Loucy (cell line): Measurements from ENCODE around the gene RBM23.
A peak's percentile ranks its signal among the peaks of the same experiment; 100 is the strongest.
"Not testable (repeated sequence)": the region's sequence is repeated elsewhere in the genome, so short reads cannot be mapped to it uniquely, and the experiment has no call there.

Experiments
- H2AFZ ChIP-seq: fragments of 200-600 bp; sonication (generic); 2 replicates; pipeline ENCODE4 v1.6.0; 2016; ENCODE audit warnings: antibody characterized with exemption, mild to moderate bottlenecking, low read length, moderate library complexity
- H3F3A ChIP-seq: fragments of 200-600 bp; 2 replicates; pipeline ENCODE4 v1.6.0; 2016; ENCODE audit warnings: antibody characterized with exemption, low read depth, mild to moderate bottlenecking
- H3K27me3 ChIP-seq: fragments of 200-600 bp; sonication (generic); 2 replicates; pipeline ENCODE4 v1.6.1; 2014; ENCODE audit warnings: low read length, mild to moderate bottlenecking; ENCODE audit not compliant: insufficient read depth, poor library complexity, severe bottlenecking
- H3K36me3 ChIP-seq: fragments of 200-600 bp; sonication (generic); 2 replicates; pipeline ENCODE4 v1.6.1; 2016; ENCODE audit warnings: low read length; ENCODE audit not compliant: insufficient read depth
- H3K4me1 ChIP-seq: fragments of 200-600 bp; sonication (generic); 2 replicates; pipeline ENCODE4 v1.5.1; 2014; ENCODE audit warnings: low read length, mild to moderate bottlenecking; ENCODE audit not compliant: insufficient read depth, poor library complexity, severe bottlenecking
- H3K4me2 ChIP-seq: fragments of 200-600 bp; sonication (generic); 2 replicates; pipeline ENCODE4 v1.6.0; 2014; ENCODE audit warnings: antibody characterized with exemption, low read length, low read depth, mild to moderate bottlenecking; ENCODE audit not compliant: poor library complexity, severe bottlenecking
- H3K4me3 ChIP-seq: fragments of 200-600 bp; sonication (generic); 2 replicates; pipeline ENCODE4 v1.5.1; 2014; ENCODE audit warnings: low read length, mild to moderate bottlenecking, mixed read lengths; ENCODE audit not compliant: poor library complexity, severe bottlenecking
- H3K79me2 ChIP-seq: fragments of 200-600 bp; sonication (generic); 2 replicates; pipeline ENCODE4 v1.6.1; 2014; ENCODE audit warnings: low read length; ENCODE audit not compliant: insufficient read depth
- H3K9ac ChIP-seq: fragments of 200-600 bp; sonication (generic); 2 replicates; pipeline ENCODE4 v1.6.0; 2014; ENCODE audit warnings: mild to moderate bottlenecking, low read depth, low read length, moderate library complexity; ENCODE audit not compliant: poor library complexity, severe bottlenecking
- H3K9me2 ChIP-seq: fragments of 200-600 bp; sonication (generic); replicated peaks from 2 replicates; pipeline ENCODE4 v1.6.1; 2016; ENCODE audit warnings: low read depth, low read length, mixed read lengths
- H3K9me3 ChIP-seq: fragments of 200-600 bp; sonication (generic); 2 replicates; pipeline ENCODE4 v1.6.1; 2014; ENCODE audit warnings: mild to moderate bottlenecking, antibody characterized with exemption, low read length, low read depth; ENCODE audit not compliant: insufficient read depth
- H4K20me1 ChIP-seq: fragments of 200-600 bp; sonication (generic); 2 replicates; pipeline ENCODE4 v1.6.0; 2014; ENCODE audit warnings: antibody characterized with exemption, low read length, mild to moderate bottlenecking; ENCODE audit not compliant: insufficient read depth, poor library complexity, severe bottlenecking
- EZH2phosphoT487 ChIP-seq: fragments of 200-600 bp; IDR thresholded peaks from 2 replicates; pipeline ENCODE4 v1.6.1; 2018; ENCODE audit warnings: antibody characterized with exemption, mild to moderate bottlenecking, moderate library complexity, borderline replicate concordance
- TF ChIP-seq, protein P1 (sequence below): fragments of 200-600 bp; sonication (generic); conservative IDR thresholded peaks from 2 replicates; pipeline ENCODE4 v1.5.1; 2014; ENCODE audit warnings: mild to moderate bottlenecking, antibody characterized with exemption, low read length

RBM23 gene

DNA sequence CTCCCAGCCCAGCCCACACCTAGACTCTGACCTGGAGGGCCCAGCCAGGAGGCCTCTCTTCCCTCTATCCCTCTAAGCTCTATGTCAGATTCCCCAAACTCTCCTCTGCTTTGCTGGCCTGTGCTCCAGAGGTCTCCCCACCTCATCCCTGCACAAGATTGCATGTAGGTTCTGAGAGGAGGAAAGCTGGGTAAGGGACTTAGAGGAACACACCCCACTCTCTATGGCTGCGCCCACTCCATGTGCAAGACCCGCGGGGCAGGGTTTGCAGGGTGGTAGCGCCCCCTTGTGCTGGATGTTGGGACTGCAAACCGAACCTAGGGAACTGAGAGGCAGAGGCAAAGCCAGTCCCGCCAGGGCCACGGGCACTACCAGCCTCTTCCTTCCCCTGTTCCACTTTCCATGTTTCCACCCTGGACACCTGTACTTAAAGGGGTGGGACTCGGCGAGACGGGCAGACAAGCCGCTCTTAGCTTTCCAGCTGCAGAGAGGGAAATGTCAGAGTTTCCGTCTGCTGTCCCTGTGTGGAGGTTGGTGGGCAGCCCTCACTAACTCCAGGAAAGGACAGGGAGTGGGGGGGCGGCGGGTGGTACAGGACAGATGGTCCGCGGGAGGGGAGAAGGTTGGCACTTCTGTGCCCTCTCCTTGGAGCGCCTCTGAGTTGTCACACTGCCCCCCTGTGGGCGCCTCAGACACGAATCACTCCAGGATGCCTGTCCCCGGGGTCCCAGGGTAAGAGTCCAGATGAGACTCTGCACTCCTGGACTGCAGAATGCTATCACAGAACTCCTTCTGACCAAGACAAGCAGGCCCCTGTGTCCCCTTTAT lies 65.8 kb downstream of the RBM23 start:
- no peaks in the 10 kb centered on the region for H4K20me1 ChIP-seq
- peak overlapping the region; percentile 95 for H2AFZ ChIP-seq
- no peaks in the 10 kb centered on the region for H3K9me2 ChIP-seq
- peak overlapping the region; percentile 97 for H3K4me2 ChIP-seq
- H3F3A ChIP-seq, result no peaks in the 10 kb centered on the region
- H3K4me1 ChIP-seq, result peaks cover 15% of the 10 kb centered on the region
- no peaks in the 10 kb centered on the region for H3K9me3 ChIP-seq
- TF ChIP-seq, protein P1, sequence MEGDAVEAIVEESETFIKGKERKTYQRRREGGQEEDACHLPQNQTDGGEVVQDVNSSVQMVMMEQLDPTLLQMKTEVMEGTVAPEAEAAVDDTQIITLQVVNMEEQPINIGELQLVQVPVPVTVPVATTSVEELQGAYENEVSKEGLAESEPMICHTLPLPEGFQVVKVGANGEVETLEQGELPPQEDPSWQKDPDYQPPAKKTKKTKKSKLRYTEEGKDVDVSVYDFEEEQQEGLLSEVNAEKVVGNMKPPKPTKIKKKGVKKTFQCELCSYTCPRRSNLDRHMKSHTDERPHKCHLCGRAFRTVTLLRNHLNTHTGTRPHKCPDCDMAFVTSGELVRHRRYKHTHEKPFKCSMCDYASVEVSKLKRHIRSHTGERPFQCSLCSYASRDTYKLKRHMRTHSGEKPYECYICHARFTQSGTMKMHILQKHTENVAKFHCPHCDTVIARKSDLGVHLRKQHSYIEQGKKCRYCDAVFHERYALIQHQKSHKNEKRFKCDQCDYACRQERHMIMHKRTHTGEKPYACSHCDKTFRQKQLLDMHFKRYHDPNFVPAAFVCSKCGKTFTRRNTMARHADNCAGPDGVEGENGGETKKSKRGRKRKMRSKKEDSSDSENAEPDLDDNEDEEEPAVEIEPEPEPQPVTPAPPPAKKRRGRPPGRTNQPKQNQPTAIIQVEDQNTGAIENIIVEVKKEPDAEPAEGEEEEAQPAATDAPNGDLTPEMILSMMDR, result peak; percentile 96
- no peak for TF ChIP-seq EZH2phosphoT487
- no peaks in the 10 kb centered on the region for H3K79me2 ChIP-seq
- peaks cover 39% of the 10 kb centered on the region for H3K27me3 ChIP-seq
- peak overlapping the region; percentile 79 for H3K4me3 ChIP-seq
- H3K36me3 ChIP-seq, result no peaks in the 10 kb centered on the region
- H3K9ac ChIP-seq, result peak overlapping the region; percentile 75

DNA sequence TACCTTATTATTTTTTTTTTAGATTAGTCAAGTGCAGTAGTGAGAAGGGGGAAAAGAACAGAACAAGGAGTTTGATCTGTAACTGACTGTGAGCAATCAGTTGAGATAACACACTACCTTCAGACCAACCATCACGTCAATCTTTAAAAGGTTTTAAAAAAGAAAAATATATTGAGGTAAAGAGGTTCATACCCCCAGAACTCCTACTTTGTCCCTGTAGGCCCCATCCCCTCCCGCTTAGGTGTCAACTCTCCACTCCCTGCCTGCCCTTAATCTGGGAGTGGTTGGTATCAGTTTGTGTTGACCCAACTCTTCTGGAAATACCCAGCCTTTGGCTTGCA lies 66.4 kb downstream of the RBM23 start:
- TF ChIP-seq, protein P1, result no peak
- no peak for TF ChIP-seq EZH2phosphoT487
- Histone ChIP-seq H4K20me1 (no peaks in the 10 kb centered on the region), H3K4me2 (peak overlapping the region; percentile 97), H3K9me2 (no peaks in the 10 kb centered on the region), H3F3A (no peaks in the 10 kb centered on the region), H3K79me2 (no peaks in the 10 kb centered on the region), H3K4me1 (peaks cover 17% of the 10 kb centered on the region), H3K9me3 (no peaks in the 10 kb centered on the region), H3K9ac (peak overlapping the region; percentile 75), H2AFZ (peak overlapping the region; percentile 95), H3K27me3 (peaks cover 33% of the 10 kb centered on the region), H3K36me3 (no peaks in the 10 kb centered on the region), H3K4me3 (peak overlapping the region; percentile 79)

DNA sequence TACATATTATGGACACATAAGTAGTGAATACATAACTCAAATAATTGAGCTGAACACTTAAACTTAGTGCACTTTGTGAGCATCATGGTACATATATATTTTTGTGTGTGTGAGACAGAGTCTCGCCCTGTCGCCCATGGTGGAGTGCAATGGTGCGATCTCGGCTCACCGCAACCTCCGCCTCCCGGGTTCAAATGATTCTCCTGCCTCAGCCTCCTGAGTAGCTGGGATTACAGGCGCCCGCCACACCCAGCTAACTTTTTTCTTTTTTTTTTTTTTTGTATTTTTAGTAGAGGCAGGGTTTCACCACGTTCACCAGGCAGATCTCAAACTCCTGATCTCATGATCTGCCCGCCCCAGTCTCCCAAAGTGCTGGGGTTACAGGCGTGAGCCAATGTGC lies 66.8 kb downstream of the RBM23 start:
- not testable (repeated sequence) for H3K9me2 ChIP-seq, H3K4me2 ChIP-seq, H3F3A ChIP-seq, H4K20me1 ChIP-seq, H3K9ac ChIP-seq, H2AFZ ChIP-seq, H3K79me2 ChIP-seq, H3K9me3 ChIP-seq, H3K4me3 ChIP-seq, H3K36me3 ChIP-seq
- peaks cover 17% of the 10 kb centered on the region for H3K4me1 ChIP-seq
- H3K27me3 ChIP-seq, result peaks cover 29% of the 10 kb centered on the region
